ENCODE data around the gene AHCYL1. TPM values are rescaled to one million over a fixed set of nuclear protein-coding genes. Genes with fewer than 3 reads are reported as not detected.
"Not testable (repeated sequence)": the region's sequence is repeated elsewhere in the genome, so short reads cannot be mapped to it uniquely, and the experiment has no call there.

The AHCYL1 gene
- total RNA-seq, 3 donors from 2014 or later (not counting 1 experiment from before 2014, with no cell fraction given), result 23.3 to 30.0 (median 29.1) TPM

- Histone ChIP-seq H3K27ac (ENCODE audit: low read length) (no peak overlapping the region), H3K4me1 (ENCODE audit: control insufficient read depth, insufficient read depth, low read length) (no peaks in the 10 kb centered on the region), H3K9me3 (ENCODE audit: control insufficient read depth, insufficient read depth, low read length) (no peaks in the 10 kb centered on the region), H3K27me3 (ENCODE audit: control insufficient read depth, insufficient read depth, low read length) (no peaks in the 10 kb centered on the region), H3K4me3 (ENCODE audit: low read length) (no peak overlapping the region), H3K36me3 (ENCODE audit: control insufficient read depth, insufficient read depth, low read length) (peaks cover 77% of the 10 kb centered on the region)
- H3K9me3 Mint-ChIP-seq, result no peaks in the 10 kb centered on the region
- ATAC-seq (no peak), DNase-seq (no peak)
- no peak overlapping the region for H3K4me3 Mint-ChIP-seq
- H3K27ac Mint-ChIP-seq, result no peak overlapping the region
- 96% methylated on average over 9 of the region's 9 CpGs for whole genome bisulfite sequencing (ENCODE audit: insufficient coverage)
- TF ChIP-seq CTCF (IDR thresholded peaks at IDR 0.05), result no peak
- H3K36me3 Mint-ChIP-seq, result peaks cover 69% of the 10 kb centered on the region
- H3K27me3 Mint-ChIP-seq (ENCODE audit: low read depth in 2 of 2), result no peaks in the 10 kb centered on the region
- no peaks in the 10 kb centered on the region for H3K4me1 Mint-ChIP-seq
- intact Hi-C loops (cut with micrococcal nuclease), result no loop called here
Observed at GRCh38 chr1:110018396-110018795, 33.8 kb downstream of the AHCYL1 start.

- Mint-ChIP-seq H3K9me3 (no peaks in the 10 kb centered on the region), H3K4me1 (no peaks in the 10 kb centered on the region), H3K27me3 (ENCODE audit: low read depth in 2 of 2) (no peaks in the 10 kb centered on the region), H3K36me3 (peaks cover 66% of the 10 kb centered on the region), H3K4me3 (no peak overlapping the region), H3K27ac (no peak overlapping the region)
- H3K9me3 ChIP-seq (ENCODE audit: control insufficient read depth, insufficient read depth, low read length), result no peaks in the 10 kb centered on the region
- no peak overlapping the region for H3K4me3 ChIP-seq (ENCODE audit: low read length)
- TF ChIP-seq CTCF (IDR thresholded peaks at IDR 0.05), result no peak
- 92% methylated on average over 1 of the region's 1 CpG for WGBS (ENCODE audit: insufficient coverage)
- DNase-seq (no peak), ATAC-seq (no peak)
- intact Hi-C loops (cut with micrococcal nuclease), result no loop called here
- H3K4me1 ChIP-seq (ENCODE audit: control insufficient read depth, insufficient read depth, low read length), result no peaks in the 10 kb centered on the region
- H3K27me3 ChIP-seq (ENCODE audit: control insufficient read depth, insufficient read depth, low read length), result no peaks in the 10 kb centered on the region
- no peak overlapping the region for H3K27ac ChIP-seq (ENCODE audit: low read length)
- H3K36me3 ChIP-seq (ENCODE audit: control insufficient read depth, insufficient read depth, low read length), result peaks cover 73% of the 10 kb centered on the region
Observed at GRCh38 chr1:110019770-110020169, 35.2 kb downstream of the AHCYL1 start.

- Histone ChIP-seq H3K27ac (ENCODE audit: low read length) (no peak overlapping the region), H3K36me3 (ENCODE audit: control insufficient read depth, insufficient read depth, low read length) (peaks cover 60% of the 10 kb centered on the region), H3K9me3 (ENCODE audit: control insufficient read depth, insufficient read depth, low read length) (no peaks in the 10 kb centered on the region), H3K4me3 (ENCODE audit: low read length) (no peak overlapping the region), H3K4me1 (ENCODE audit: control insufficient read depth, insufficient read depth, low read length) (no peaks in the 10 kb centered on the region), H3K27me3 (ENCODE audit: control insufficient read depth, insufficient read depth, low read length) (no peaks in the 10 kb centered on the region)
- no peak overlapping the region for H3K4me3 Mint-ChIP-seq
- no peak overlapping the region for H3K27ac Mint-ChIP-seq
- TF ChIP-seq CTCF (IDR thresholded peaks at IDR 0.05), result no peak
- peaks cover 54% of the 10 kb centered on the region for H3K36me3 Mint-ChIP-seq
- DNase-seq (no peak), ATAC-seq (no peak)
- no peaks in the 10 kb centered on the region for H3K9me3 Mint-ChIP-seq
- no peaks in the 10 kb centered on the region for H3K4me1 Mint-ChIP-seq
- no peaks in the 10 kb centered on the region for H3K27me3 Mint-ChIP-seq (ENCODE audit: low read depth in 2 of 2)
- intact Hi-C loops (cut with micrococcal nuclease), result no loop called here
- WGBS (ENCODE audit: insufficient coverage), result 100% methylated on average over 2 of the region's 3 CpGs
Observed at GRCh38 chr1:110021285-110021684, 36.7 kb downstream of the AHCYL1 start.

- H3K36me3 ChIP-seq (ENCODE audit: control insufficient read depth, insufficient read depth, low read length), result peaks cover 26% of the 10 kb centered on the region
- no peaks in the 10 kb centered on the region for H3K9me3 Mint-ChIP-seq
- no peak for TF ChIP-seq CTCF (IDR thresholded peaks at IDR 0.05)
- H3K36me3 Mint-ChIP-seq, result peaks cover 21% of the 10 kb centered on the region
- 99% methylated on average over 3 of the region's 4 CpGs for WGBS (ENCODE audit: insufficient coverage)
- DNase-seq, result no peak
- H3K4me3 Mint-ChIP-seq, result no peak overlapping the region
- H3K4me1 ChIP-seq (ENCODE audit: control insufficient read depth, insufficient read depth, low read length), result peaks cover under 1% of the 10 kb centered on the region
- H3K27ac Mint-ChIP-seq, result no peak overlapping the region
- no peaks in the 10 kb centered on the region for H3K9me3 ChIP-seq (ENCODE audit: control insufficient read depth, insufficient read depth, low read length)
- H3K27me3 Mint-ChIP-seq (ENCODE audit: low read depth in 2 of 2), result no peaks in the 10 kb centered on the region
- intact Hi-C loops (cut with micrococcal nuclease), result no loop called here
- no peaks in the 10 kb centered on the region for H3K4me1 Mint-ChIP-seq
- no peaks in the 10 kb centered on the region for H3K27me3 ChIP-seq (ENCODE audit: control insufficient read depth, insufficient read depth, low read length)
- ATAC-seq, result no peak
- H3K4me3 ChIP-seq (ENCODE audit: low read length), result no peak overlapping the region
- H3K27ac ChIP-seq (ENCODE audit: low read length), result no peak overlapping the region
Observed at GRCh38 chr1:110024613-110025012, 40.0 kb downstream of the AHCYL1 start.

GRCh38 chr1:110030687-110031086, 46.1 kb downstream of the AHCYL1 start:
- peak in 1 of 3 donors; percentile 1 for ATAC-seq
- Histone ChIP-seq H3K4me1 (ENCODE audit: control insufficient read depth, insufficient read depth, low read length) (peaks cover 26% of the 10 kb centered on the region), H3K27ac (ENCODE audit: low read length) (peak overlapping the region; percentile 80), H3K4me3 (ENCODE audit: low read length) (peak overlapping the region; percentile 17)
- H3K9me3 Mint-ChIP-seq; intact Hi-C loops (cut with micrococcal nuclease); H3K9me3 ChIP-seq (ENCODE audit: control insufficient read depth, insufficient read depth, low read length); H3K36me3 Mint-ChIP-seq; H3K27me3 ChIP-seq (ENCODE audit: control insufficient read depth, insufficient read depth, low read length); H3K27me3 Mint-ChIP-seq (ENCODE audit: low read depth in 2 of 2); DNase-seq; H3K36me3 ChIP-seq (ENCODE audit: control insufficient read depth, insufficient read depth, low read length): not testable (repeated sequence)
- peak overlapping the region; percentile 91 for H3K4me3 Mint-ChIP-seq
- H3K27ac Mint-ChIP-seq, result peak overlapping the region; percentile 93 to 96
- peaks cover 32 to 37% of the 10 kb centered on the region in 2 donors for H3K4me1 Mint-ChIP-seq
- WGBS (ENCODE audit: insufficient coverage), result 65% methylated on average over 4 of the region's 4 CpGs
